Measurements from ENCODE around the gene PTBP1.

PTBP1 gene

DNA sequence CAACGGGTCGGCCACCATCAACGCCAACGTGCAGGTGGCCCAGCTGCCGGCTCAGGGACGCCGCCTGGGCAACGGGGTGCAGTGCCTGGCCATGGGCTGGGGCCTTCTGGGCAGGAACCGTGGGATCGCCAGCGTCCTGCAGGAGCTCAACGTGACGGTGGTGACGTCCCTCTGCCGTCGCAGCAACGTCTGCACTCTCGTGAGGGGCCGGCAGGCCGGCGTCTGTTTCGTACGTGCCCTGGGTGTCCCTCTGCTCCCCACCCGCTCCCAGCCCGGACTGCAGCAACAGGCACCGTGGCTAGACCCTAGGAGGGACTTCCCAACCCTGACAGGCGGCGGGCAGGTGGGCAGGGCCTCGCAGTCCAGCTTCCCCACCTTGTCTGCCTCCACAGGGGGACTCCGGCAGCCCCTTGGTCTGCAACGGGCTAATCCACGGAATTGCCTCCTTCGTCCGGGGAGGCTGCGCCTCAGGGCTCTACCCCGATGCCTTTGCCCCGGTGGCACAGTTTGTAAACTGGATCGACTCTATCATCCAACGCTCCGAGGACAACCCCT lies 58.4 kb downstream of the PTBP1 start:
- DNase-seq, result no peak

DNA sequence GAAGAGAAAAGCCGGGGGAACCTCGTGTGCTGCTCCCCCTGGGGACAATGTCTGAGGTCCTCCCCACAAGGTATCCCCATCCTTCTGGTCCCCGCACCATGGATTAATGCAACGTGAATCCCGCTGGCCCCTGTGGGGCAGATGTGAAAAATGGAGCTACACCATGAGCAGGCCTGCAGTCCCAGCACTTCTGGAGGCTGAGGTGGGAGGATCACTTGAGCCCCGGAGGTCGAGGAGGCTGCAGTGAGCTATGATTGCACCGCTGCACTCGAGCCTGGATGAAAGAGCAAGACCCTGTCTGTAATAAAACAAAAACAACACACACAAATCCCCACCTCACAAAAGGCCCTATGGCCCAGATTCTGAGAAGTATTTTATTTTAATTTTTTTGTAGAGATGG lies 61.0 kb downstream of the PTBP1 start:
- no peak for DNase-seq

DNA sequence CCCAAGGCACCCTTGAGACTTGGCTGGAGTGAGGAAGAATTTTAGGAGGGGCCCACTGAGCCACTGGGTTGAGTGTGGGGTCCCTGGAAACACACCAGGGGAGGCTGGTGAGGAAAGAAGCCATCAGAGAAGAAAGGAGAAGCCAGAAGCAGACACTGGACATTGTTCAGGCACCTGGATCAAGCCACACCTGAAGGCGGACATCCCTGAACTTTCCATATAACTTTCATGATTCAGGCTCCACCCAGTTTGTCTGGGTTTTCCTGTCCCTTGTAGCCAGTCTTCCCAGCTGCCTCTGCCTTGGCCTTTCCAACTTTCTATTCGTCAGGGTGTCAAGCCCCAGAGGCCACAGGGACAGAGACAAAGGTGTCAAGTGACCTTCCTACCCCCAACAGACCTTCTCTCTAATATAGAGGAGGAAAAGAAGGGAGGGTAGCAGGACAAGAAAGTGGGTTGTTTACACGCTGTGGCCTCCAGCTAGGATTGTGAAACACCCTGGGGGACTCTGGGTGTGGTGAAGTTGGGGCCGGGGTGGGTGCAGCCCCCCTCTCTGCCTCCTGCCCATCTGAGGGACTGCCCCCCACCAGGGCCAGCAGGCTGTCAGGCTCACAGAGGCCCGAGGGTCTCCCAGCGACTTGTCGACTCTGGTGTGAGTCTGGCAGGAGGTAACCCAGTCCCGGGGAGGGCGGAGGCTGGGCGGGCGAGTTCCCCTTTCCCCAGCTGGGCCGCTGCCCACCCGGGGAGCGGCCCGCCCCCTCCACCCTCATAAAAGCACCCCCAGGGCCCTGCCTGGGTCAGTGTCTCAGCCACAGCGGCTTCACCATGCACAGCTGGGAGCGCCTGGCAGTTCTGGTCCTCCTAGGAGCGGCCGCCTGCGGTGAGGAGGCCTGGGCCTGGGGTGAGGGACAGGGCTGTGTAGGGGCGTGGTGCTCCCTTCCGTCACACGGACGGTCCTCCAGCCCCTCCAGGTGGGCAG lies 61.9 kb downstream of the PTBP1 start, which contains the start of gene CFD:
CFD (plus strand) TSS at position 797 of the 976 bp plus-strand sequence; CDS start at position 823, 26 bp downstream.
- no peak for DNase-seq

DNA sequence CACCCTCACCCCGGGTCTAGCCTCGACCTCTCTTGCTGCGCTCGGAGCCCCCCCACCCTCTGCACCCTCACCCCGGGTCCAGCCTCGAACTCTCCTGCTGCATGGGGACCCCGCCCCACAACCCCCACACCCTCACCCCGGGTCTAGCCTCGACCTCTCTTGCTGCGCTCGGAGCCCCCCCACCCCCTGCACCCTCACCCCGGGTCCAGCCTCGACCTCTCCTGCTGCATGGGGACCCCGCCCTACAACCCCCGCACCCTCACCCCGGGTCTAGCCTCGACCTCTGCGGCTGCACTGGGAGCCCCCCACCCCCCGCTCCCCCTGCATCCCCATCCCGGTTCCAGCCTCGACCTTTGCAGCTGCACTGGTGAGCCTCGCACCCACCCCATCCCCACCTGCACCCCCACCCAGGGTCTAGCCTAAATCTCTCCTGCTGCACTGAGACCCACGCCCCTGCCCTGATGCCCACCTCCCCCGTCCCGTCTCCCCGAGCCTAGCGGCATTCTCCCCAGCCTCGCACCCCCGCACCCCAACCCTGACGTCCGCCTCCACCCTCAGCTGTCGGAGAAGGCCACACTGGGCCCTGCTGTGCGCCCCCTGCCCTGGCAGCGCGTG lies 64.0 kb downstream of the PTBP1 start:
- DNase-seq, result no peak

All from NCI-H187 (cell line).